ENCODE measurements around the gene LIN37.

GRCh38 chr19:35733180-35734125 is 14.9 kb upstream of the LIN37 start:
- TF ChIP-seq CTCF (conservative IDR thresholded peaks at IDR 0.05) (no peak), ZFX (IDR thresholded peaks at IDR 0.05) (no peak)
